ENCODE data around the gene GGTLC1.

The GGTLC1 gene

GRCh38 chr20:24006626-24007025, 18.0 kb upstream of the GGTLC1 start:
- TF ChIP-seq CTCF (IDR thresholded peaks at IDR 0.05; ENCODE audit: low read length, missing control alignments) = no peak
- DNase-seq (ENCODE audit: low read depth) = no peak
- no peak overlapping the region for H3K4me3 ChIP-seq (replicated peaks; ENCODE audit: low read depth, low read length)

GRCh38 chr20:24004471-24004870, 15.9 kb upstream of the GGTLC1 start:
- DNase-seq (ENCODE audit: low read depth) = no peak
- TF ChIP-seq CTCF (IDR thresholded peaks at IDR 0.05; ENCODE audit: low read length, missing control alignments) = no peak
- H3K4me3 ChIP-seq (replicated peaks; ENCODE audit: low read depth, low read length) = no peak overlapping the region

- no peak overlapping the region for H3K4me3 ChIP-seq (replicated peaks; ENCODE audit: low read depth, low read length)
- no peak for DNase-seq (ENCODE audit: low read depth)
- no peak for TF ChIP-seq CTCF (IDR thresholded peaks at IDR 0.05; ENCODE audit: low read length, missing control alignments)
Measured at GRCh38 chr20:24002896-24003295, 14.3 kb upstream of the GGTLC1 start.

- TF ChIP-seq CTCF (IDR thresholded peaks at IDR 0.05; ENCODE audit: low read length, missing control alignments) = no peak
- H3K4me3 ChIP-seq (replicated peaks; ENCODE audit: low read depth, low read length) = no peak overlapping the region
- DNase-seq (ENCODE audit: low read depth) = no peak
Measured at GRCh38 chr20:24001712-24002405, 13.3 kb upstream of the GGTLC1 start.

GRCh38 chr20:23998844-23999243, 10.3 kb upstream of the GGTLC1 start:
- no peak for TF ChIP-seq CTCF (IDR thresholded peaks at IDR 0.05; ENCODE audit: low read length, missing control alignments)
- no peak for DNase-seq (ENCODE audit: low read depth)
- no peak overlapping the region for H3K4me3 ChIP-seq (replicated peaks; ENCODE audit: low read depth, low read length)

- DNase-seq (ENCODE audit: low read depth) = no peak
- no peak for TF ChIP-seq CTCF (IDR thresholded peaks at IDR 0.05; ENCODE audit: low read length, missing control alignments)
Measured at GRCh38 chr20:23998392-23998791, 9.8 kb upstream of the GGTLC1 start.

More at GRCh38 chr20:23998392-23998791, 9.8 kb upstream of the GGTLC1 start:
- no peak overlapping the region for H3K4me3 ChIP-seq (replicated peaks; ENCODE audit: low read depth, low read length)

Data from fibroblast of pulmonary artery (primary cell).